CD4-positive, alpha-beta T cell treated with Interleukin-15 for 1 hour (primary cell): Measurements from ENCODE around the gene SFMBT2.

Experiments
- DNase-seq: peaks from one replicate; pipeline ENCODE4 v3.0.0-alpha.2; 2020

Gene SFMBT2

DNA sequence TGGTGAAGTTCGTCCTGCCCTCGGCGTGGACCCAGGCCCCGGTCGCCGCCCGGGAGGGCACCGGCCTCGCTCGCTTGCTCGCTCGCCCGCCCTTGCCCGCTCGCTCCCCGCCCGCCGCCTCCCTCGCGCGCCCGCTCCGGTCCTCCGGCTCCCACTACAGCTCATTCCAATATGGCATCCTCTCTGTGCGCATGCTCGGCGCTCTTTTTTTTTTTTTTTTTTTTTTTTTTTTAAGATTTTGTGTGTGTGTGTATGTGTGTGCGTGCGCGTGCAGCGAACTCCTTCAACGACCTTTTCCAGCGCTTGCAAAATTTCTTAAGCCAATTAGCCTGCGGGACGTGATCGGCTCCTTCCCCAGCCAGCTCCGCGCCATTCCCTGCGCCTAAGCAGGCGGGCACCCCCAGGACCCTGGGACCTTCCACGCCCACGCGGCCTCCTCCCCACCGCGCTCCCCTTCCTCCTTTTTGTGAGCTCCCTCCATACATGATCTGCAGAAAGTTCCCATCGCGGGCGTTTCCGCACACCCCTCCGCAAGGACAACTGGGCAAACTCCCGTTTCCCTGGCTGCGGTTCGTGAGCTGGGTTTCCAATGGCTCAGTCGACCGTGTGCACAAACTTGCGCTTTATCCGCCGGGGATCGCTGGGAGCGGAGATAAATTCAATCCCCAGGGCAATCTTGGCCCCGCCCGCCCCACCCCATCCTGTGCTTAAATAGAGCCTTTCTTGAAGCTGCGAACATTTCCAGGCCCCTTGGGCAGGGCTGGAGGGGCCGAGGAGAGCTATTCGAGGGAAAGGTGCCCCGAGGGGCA, at the start of gene SFMBT2:
Gene SFMBT2, minus strand, starts transcription at position 173 of the 809 bp plus-strand sequence. CDS start 29,136 bp downstream, outside the sequence.
- peak; percentile 68 for DNase-seq

DNA sequence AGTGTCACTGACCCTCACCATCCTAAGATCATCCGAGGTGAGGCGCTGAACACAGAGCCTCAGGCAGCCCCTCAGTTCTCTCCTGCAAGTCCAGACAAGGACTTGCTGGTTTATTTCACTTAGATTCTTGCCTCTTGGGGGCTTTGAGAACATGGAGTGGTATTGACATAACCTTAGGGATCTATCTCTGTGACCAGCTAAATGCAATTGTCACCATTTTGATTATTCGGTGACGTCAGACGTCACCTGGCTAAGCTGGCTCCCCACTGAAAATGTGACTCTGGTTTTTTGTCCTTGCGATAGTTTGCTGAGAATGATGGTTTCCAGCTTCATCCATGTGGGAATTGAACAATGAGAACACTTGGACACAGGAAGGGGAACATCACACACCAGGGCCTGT, 49.2 kb upstream of the SFMBT2 start:
- no peak for DNase-seq

DNA sequence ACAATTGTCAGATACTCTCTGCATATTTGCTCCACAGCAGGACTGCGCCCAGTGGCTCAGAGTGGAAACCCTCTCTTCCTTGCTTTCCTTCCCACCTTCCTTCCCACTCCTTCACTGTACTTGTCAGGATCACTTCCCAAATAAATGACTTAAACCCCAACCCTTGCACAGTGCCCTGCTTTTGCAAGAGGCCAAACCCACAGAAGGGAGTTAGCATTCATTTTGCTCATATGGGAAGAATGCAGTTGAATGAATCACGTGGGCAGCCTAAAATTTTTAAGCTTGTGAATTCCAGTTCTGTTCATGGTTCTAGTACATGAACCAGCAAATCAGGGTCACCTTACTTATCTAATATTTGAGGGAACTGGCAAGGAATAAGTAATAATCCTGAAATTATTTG, 47.7 kb upstream of the SFMBT2 start:
- no peak for DNase-seq

DNA sequence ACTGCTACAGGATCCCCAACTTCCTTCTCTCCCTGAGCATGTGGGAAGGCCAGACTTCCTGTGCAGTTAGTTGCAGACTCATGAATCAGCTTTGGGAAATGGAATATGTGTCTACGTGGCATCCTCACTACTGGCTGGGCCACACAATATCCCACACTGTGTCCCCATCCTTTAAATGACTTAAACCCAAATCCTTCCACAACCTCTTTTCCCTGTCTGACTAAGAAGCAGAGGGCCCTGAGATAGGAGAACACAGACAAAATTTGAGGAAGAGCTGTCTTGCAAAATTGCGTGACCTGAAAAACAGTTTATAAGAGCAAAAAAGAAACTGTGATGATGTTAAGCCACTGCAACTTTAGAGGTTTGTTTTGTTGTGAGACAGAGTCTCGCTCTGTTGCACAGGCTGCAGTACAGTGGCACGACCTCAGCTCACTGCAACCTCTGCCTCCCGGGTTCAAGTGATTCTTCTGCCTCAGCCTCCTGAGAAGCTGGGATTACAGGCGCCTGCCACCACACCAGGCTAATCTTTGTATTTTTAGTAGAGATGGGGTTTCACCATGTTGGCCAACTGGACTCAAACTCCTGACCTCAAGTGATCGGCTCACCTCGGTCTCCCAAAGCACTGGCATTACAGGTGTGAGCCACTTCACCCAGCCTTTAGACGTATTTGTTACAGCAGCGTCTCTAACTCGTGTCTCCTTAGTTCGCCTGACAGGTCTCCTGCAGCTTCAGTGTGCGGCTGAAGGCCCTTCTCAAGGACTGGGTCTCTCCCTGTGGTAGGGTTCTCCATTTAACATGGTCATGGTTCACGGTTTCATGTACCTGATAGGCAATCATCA, 46.9 kb upstream of the SFMBT2 start:
- no peak for DNase-seq

DNA sequence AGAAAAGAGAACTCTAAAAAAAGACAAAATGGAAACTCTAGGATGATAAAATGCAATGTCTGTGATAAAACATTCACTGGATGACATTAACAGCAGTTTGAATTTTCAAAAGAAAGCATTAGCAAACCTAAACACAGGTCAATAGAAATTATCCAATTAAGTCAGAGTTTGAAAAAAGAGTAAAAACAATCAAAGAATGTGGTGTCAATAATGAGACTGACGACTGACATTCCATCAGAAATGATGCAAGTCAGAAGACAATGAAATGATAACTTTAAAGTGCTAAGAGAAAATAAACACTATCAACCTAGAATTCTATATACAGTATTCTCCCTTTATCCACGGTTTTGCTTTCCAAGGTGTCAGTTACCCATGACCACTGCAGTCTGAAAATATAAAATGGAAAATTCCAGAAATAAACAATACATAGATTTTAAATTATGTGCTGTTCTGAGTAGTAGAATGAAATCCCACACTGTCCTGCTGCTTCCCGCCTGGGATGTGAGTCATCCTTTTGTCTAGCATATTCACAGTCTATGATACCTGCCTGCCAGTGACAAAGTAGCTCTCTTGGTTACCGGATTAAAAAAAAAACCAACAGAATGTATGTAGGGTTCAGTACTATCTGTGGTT, 38.3 kb upstream of the SFMBT2 start:
- no peak for DNase-seq

DNA sequence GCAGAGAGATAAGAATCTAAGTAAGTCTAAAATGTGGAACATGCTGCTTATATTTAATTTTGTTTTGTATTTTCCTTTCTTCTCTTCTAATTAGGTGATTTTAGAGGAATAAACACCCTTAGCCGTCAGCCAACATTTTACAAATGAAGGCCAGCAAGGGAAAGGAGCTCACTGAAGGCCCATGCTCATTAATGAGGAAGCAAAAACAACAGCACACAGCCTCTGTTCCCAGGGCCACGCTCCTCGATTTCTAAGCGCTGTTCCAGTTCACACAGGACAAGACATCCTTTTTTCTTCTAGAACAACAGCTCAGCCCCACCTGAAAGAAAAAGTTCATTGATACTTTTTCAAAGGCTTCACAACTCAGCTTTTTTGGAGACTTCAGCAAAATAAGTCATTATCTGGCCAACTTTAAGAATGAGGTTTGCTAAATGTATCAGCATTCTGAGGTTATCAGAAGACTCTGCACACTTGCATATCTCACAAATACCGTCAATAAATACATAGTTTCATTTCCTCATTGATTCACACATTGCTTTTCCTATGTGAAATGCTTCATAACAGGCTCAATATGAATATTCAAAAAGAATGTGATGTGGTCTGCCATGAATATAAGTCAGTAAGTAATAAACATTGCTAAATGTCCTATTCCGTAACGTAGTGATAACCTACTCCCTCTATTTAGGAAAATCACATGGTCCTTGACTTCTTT, 34.8 kb upstream of the SFMBT2 start:
- DNase-seq, result no peak

DNA sequence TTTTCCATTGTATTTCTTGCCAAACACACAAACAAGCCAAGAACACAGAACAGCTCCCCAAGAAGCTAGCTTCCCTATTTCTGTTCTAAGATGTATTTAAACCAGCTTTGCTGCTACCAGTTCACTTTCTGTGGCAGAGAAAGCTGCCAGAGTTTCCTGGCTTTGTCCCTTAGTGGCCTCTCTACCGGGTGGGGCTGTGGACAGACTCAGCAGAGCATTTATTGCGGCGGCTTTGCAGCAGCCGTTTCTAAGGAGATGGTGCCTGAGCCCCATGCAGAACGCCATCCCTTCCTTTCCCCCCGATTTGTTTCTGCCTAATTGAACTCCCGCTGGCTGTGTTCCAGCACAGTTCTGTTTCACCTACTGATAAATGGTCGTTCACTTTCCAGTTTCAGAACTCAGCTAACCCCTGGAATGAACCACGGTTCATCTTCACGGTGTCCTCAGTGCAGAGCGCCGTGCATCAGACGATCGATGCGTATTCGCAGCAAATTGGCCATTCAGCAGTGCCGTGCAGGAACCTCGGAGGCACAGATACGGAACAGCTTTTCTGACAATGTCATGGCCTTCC, 33.8 kb upstream of the SFMBT2 start:
- DNase-seq, result no peak

DNA sequence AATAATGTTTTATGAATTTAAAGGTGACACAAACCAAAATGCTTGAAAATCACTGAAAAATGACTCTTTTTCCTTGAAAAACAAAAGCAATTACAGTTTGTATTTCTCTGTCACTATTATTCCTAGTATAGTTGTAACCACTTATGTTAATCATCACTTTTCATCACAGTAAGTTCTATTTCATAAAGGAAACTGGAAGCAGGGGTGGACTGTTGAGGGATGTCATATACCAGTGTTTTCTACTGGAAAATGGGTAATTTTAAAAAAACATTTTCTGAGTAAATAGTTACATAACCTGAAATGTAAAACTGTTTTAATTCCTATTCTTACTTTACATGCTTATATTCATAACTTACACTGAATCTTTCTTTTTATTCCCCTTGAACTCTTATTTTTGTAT, 32.2 kb upstream of the SFMBT2 start:
- DNase-seq, result no peak

DNA sequence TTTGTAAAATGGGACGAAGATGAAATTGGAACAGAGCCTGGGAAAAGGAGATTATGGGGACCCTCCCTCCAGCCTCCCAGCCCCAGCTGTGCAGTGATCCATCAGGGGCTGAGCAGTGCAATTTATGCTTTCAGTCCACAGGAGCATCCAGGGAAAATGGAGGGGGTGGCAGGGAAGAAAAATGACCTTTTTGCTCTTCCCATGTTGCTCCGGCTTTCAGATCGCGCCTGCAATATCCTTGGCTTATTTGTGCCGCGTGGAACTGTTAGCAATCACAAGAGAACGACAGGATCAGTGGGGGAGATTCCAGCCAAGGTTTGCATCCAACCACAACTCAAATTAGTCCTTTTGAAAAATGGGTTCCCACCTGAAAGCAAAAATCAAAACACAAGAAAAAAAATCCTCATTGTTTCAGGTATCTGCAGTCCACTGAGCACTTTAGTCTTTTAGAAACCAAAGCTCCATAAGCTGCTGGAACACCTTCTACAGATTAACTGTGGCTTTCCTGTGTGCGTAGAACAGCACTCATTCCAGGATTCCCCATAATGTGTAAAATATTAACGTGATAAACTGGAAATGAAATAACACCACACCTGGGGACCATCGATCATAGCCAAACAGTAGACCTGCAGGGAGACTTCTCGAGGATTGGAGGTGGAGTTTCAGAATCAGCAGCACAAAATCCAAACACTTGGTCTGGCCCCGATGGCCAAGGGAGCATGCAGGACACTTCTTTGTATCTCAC, 30.7 kb upstream of the SFMBT2 start:
- no peak for DNase-seq

DNA sequence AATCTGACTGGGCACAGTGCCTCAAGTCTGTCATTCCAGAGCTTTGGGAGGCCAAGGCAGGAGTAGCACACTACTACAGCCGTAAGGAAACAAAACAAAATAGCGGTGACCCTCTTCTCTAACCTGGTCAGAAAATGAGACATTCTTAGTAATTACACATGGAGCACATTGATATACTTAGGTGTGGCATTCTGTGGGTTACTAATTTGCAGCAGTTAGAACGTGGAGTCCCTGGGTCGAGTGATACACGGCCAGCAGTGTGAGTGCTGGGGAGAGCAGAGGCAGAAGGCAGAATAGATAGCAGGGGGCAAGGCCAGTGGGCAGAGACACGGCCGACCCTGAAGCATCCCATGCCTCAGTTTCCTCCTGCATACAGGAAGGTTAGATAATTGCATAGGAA, 28.9 kb upstream of the SFMBT2 start:
- no peak for DNase-seq

DNA sequence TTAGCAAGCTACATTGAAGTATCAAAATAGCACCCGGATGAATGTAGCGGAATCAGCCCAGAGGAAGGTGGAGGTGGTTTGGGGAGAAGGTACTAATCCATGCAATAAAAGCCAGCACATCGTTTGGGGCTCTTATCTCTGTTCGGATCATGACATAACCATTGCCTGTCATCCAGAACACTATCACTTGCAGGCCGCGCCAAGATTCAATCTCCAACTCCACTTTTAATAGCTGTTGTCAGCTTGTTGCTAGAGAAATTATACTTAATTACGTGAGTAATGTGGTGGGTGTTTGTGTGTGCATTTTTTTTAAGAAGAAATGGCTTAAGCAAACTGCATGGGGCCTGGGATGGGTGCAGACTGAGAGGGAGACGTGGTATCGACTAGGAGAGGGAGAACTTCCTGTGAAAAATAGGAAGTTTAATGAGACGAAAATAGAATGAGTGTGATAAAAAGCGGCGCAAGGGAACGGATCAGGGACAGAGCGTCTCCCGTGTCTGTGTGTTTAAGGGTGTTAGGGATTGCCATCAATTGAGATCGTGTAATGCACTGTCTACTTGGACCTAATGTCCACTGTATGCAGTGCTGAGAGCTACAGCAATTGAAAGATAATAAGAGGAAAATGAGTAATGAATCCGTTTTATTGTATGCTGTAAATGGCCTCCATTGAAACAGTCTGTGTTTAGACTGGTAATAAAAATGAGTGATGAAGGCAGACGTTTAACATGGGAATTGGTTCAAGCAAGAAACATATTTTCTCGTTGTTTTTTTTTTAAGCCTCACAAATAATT, 27.6 kb upstream of the SFMBT2 start:
- DNase-seq, result no peak

DNA sequence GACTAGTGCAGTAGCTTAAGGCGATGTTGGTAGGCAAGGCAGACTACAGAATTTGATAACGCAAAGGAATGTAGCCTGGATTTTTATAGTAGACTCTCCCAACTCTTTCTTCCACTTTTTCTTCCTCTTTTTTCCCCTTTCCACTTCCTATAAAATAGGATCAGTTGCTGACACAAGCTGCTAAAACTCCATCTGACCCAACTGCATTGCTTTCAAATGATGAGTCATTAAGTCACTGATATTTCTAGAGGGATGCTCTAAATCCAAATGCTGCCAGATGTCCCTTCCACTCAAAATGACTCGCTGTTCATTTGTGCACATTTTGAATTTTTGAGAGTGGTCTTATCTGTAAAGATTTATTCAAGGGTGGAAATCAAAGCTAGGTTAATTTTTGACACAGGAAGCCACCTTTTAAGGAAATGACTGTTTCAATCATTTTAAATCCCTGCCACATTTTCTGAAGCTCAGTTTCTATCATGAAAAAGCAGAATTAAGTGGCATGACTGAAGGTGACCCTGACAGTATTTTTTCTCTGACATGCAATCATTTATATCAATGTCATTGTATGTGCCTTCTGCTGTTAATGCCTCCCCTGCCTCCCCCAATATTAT, 25.8 kb upstream of the SFMBT2 start:
- no peak for DNase-seq

DNA sequence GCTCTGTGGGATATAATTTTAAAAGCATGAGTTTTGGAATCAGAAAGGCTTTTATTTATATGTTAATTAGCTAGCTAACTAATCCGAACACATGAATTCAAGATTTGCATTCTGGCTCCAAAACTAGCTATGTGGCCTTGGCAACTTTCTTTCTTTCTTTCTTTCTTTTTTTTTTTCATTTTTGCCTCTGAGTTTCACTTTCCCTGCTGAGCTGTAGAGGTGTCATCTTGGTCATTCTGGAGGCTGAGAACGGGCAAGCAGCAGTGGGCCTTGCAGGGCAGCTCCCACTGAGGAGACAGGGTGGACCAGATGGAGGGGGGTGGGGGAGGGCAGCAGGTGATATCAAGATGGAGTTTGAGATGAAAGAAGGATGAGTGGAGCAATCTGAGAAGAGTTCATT, 24.8 kb upstream of the SFMBT2 start:
- DNase-seq, result no peak

DNA sequence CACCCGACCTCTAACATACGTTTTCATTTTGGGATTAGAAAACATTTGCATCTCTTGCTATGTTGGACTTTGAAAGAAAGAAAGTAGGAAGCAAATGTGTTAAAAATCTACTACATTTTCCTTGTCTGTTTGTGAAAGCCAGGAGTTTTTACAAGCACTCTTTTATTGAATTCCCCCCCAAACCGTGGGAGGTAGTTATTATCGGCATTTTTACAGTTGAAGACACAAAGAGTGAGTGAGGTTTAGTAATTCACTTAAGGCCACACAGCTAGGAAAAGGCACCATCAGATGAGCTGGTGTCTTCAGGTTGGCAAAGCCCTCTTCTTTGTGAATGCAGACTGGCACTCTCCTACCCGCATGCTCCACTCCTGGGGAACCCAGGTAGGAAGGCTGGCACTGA, 23.5 kb upstream of the SFMBT2 start:
- DNase-seq, result no peak

DNA sequence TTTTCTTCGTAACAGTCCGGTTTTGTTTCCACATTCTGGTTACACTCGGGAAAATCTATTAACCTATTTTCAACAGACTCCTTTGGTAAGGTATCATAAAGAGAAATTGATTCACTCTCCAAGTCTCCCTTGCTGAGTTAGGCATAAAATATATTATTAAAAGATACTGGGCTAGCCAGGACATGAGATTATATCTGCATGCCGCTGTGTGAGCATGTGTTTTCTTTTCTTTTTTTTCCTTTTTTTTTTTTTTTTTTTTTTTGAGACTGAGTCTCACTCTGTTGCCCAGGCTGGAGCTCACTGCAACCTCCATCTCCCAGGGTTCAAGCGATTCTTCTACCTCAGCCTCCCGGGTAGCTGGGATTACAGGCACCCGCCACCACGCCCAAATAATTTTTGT, 23.0 kb upstream of the SFMBT2 start:
- DNase-seq, result no peak

DNA sequence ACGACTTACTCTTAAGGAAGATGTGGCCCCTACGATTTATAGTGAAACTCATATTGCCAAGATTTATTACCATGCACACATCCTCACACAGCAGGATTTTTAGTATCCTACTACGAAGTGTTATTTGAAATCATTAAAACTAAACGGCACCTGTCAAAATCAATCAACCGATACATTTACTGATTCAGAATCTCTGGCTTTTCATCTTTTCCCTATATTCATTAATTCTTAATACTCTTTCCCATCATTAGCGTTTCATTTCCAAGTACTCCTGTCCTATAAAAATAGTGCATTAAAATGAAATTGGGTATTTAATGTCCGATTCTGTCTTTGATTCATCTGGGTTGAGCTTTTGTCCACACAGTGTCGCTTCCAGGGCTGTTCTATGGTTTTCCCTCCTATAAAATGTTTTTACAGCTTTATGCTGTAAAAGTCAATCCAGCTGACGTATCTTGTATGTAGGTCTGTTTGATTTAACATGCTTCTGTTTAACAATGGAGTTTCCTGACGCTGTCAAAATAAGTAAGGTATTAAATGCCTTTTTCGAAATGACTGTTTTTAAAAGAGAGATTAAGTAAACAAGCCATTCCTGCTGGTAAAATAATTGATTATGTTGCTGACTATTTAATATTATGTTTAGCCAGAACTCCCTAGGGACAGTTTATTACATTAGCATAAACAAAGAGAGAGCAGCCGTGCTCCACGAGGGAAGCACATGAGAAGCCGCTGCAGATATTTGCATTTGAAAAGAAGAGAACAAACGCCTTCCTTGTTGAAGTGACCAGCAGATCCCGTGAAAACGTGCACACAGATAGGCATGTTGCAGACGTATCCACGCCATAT, 22.3 kb upstream of the SFMBT2 start:
- DNase-seq, result no peak

DNA sequence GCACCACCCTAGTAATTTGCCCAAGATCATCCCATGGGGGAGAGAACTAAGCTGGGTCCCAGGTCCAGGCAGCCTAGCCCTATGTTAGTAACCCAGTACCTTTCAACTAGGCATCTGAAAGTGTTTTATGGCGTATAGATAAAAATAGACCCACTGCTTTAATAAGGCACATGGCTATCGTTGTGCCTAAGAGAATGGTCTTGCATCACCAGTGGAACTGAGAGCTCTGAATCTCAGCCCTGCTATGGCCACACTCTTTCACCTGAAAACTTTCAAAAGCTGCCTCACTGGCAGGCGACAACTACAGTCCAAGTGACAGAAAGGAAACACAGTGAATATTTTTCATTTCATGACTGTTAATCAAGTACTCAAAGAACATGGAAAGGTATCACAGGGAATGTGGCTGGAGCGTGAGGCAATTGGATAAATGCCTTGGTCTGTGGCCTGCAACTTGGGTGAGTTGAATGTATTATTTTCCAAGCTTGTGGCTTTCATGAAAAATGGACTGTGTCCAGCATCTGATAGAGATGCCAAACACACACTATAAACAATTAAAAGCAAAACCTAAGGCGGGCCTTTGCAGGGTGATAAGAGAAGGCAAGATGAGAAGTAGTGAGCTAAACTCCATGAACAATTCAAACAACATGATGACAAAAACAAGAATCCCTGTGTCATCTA, 18.0 kb upstream of the SFMBT2 start:
- DNase-seq, result no peak

DNA sequence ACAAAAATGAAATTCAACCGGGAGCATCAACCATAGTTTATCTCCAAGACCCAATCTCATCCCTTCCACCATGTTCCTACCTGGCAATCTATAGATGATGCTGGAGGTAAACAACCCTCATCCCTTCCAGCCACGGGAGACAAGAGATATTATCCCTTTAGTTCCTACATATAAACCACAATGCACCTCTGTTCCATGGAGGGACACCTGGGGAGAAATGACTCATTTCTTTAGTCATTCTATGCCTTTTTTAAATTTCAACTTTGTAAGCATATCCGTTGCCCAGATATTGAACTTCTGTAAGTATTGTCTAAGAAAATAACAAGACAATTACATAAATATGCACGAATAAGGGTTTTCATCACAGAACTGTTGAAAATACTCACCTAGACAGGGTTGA, 15.5 kb upstream of the SFMBT2 start:
- DNase-seq, result no peak

DNA sequence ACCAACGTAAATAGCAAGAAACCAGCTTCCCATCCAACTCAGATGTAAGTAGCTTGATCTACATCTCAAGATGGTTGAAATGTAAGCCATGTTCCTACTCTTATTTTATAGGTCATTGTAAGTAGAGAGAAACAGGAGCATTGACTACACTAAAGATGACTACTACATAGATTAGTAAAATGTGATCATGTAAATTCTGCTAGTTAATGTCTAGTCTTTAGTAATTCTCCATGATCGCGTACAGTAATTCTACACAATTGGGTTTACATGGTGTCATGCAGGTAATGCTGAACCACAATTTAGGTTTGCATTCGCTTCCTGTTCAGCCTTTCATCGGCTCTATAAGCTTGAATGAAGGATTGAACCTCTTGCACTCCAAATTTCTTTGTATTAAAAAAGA, 14.9 kb upstream of the SFMBT2 start:
- no peak for DNase-seq
